CD14-positive monocyte (primary cell): ENCODE measurements around the gene HOXD1. TPM values are rescaled to one million over a fixed set of nuclear protein-coding genes. Genes with fewer than 3 reads are reported as not detected.

Experiments used
- DNase-seq, 3 donors: peaks; one replicate each; pipeline ENCODE4 v3.0.0-alpha.2; 2011 to 2022
- H2AFZ ChIP-seq: 2 replicates; pipeline ENCODE4 v1.6.0; 2012; ENCODE audit warnings: mild to moderate bottlenecking, low read depth, low read length, inconsistent platforms; ENCODE audit not compliant: insufficient read depth, poor library complexity, severe bottlenecking
- H3K27ac ChIP-seq, 2 donors: 1 replicate in 1 of 2; 2 replicates in 1 of 2; pipeline ENCODE4 v1.5.1; 2012 to 2013; ENCODE audit warnings: low read length in 2 of 2, control low read depth in 1 of 2, inconsistent platforms in 1 of 2, low read depth in 1 of 2, mild to moderate bottlenecking in 1 of 2
- H3K27me3 ChIP-seq, 2 donors: one replicate each; pipeline versions ENCODE4 v1.6.0 to v1.6.1; 2011 to 2013; ENCODE audit warnings: low read length in 2 of 2; ENCODE audit not compliant: control insufficient read depth in 2 of 2, insufficient read depth in 2 of 2
- H3K36me3 ChIP-seq, 2 donors: replicated peaks in 1 of 2; 1 replicate in 1 of 2; 2 replicates in 1 of 2; pipeline versions ENCODE4 v1.5.1 to v1.6.1; 2012 to 2013; ENCODE audit warnings: low read length in 2 of 2, control low read depth in 1 of 2, inconsistent platforms in 1 of 2, mild to moderate bottlenecking in 1 of 2; ENCODE audit not compliant: insufficient read depth in 2 of 2, control insufficient read depth in 1 of 2
- H3K4me1 ChIP-seq, 2 donors: 1 replicate in 1 of 2; 2 replicates in 1 of 2; pipeline versions ENCODE4 v1.5.1 to v1.6.1; 2012 to 2013; ENCODE audit warnings: low read length in 2 of 2, control low read depth in 1 of 2, inconsistent platforms in 1 of 2, mild to moderate bottlenecking in 1 of 2, moderate library complexity in 1 of 2; ENCODE audit not compliant: insufficient read depth in 2 of 2, control insufficient read depth in 1 of 2
- H3K4me2 ChIP-seq: replicated peaks from 2 replicates; pipeline ENCODE3; 2012; ENCODE audit warnings: low read length, moderate library complexity, mild to moderate bottlenecking; ENCODE audit not compliant: poor library complexity, severe bottlenecking; ENCODE audit errors: extremely low read depth
- H3K4me3 ChIP-seq, 3 experiments: fragments of 200-600 bp in 1 of 3; sonication (generic) in 1 of 3; replicated peaks in 1 of 3; 1 replicate in 2 of 3; 2 replicates in 1 of 3; pipeline ENCODE4 v1.5.1; 2011 to 2013; ENCODE audit warnings: low read length in 3 of 3, mild to moderate bottlenecking in 3 of 3, control low read depth in 2 of 3, low read depth in 2 of 3, inconsistent platforms in 1 of 3, moderate library complexity in 1 of 3
- H3K79me2 ChIP-seq: 2 replicates; pipeline ENCODE4 v1.6.0; 2012; ENCODE audit warnings: mild to moderate bottlenecking, control low read depth, inconsistent platforms, low read length, moderate library complexity; ENCODE audit not compliant: insufficient read depth
- H3K9ac ChIP-seq: 2 replicates; pipeline ENCODE4 v1.6.0; 2017; ENCODE audit warnings: low read length, mild to moderate bottlenecking; ENCODE audit not compliant: insufficient read depth, poor library complexity, severe bottlenecking
- H3K9me3 ChIP-seq, 2 donors: replicated peaks in 1 of 2; 1 replicate in 1 of 2; 2 replicates in 1 of 2; pipeline versions ENCODE4 v1.5.1 to v1.6.1; 2012 to 2013; ENCODE audit warnings: low read length in 2 of 2, control low read depth in 1 of 2; ENCODE audit not compliant: control insufficient read depth in 1 of 2, insufficient read depth in 1 of 2
- H4K20me1 ChIP-seq: 2 replicates; pipeline ENCODE4 v1.6.0; 2012; ENCODE audit warnings: mild to moderate bottlenecking, low read length, control low read depth, moderate library complexity; ENCODE audit not compliant: insufficient read depth
- H3K27ac Mint-ChIP-seq, 7 donors: one replicate each; pipeline ENCODE4 v1.8.0; 2020; ENCODE audit warnings: mild to moderate bottlenecking in 7 of 7, mixed read lengths in 7 of 7, moderate library complexity in 6 of 7, inconsistent platforms in 2 of 7
- H3K27me3 Mint-ChIP-seq, 3 donors: one replicate each; pipeline ENCODE4 v1.8.0; 2021 to 2022; ENCODE audit warnings: low read depth in 3 of 3, mild to moderate bottlenecking in 3 of 3, mixed read lengths in 3 of 3, moderate library complexity in 3 of 3, inconsistent platforms in 1 of 3
- H3K36me3 Mint-ChIP-seq, 2 donors: one replicate each; pipeline ENCODE4 v1.8.0; 2020; ENCODE audit warnings: mixed read lengths in 2 of 2, inconsistent platforms in 1 of 2, mild to moderate bottlenecking in 1 of 2
- H3K4me1 Mint-ChIP-seq: one replicate; pipeline ENCODE4 v1.8.0; 2020; ENCODE audit warnings: mild to moderate bottlenecking, mixed read lengths
- H3K4me3 Mint-ChIP-seq, 2 donors: one replicate each; pipeline ENCODE4 v1.8.0; 2020; ENCODE audit warnings: mild to moderate bottlenecking in 2 of 2, mixed read lengths in 2 of 2, moderate library complexity in 1 of 2
- H3K9me3 Mint-ChIP-seq, 7 donors: one replicate each; pipeline ENCODE4 v1.8.0; 2020 to 2022; ENCODE audit warnings: mixed read lengths in 7 of 7, mild to moderate bottlenecking in 6 of 7, moderate library complexity in 6 of 7, inconsistent platforms in 2 of 7
- WGBS: methylation state at CpG from one replicate; pipeline ENCODE4 v1.1.5; 2013; ENCODE audit warnings: missing lambda C conversion rate; ENCODE audit not compliant: insufficient coverage; 5-methylcytosine and 5-hydroxymethylcytosine counted together
- intact Hi-C, 2 donors: fragments of 100-400 bp; cut with micrococcal nuclease; formaldehyde crosslinking; loops; one replicate each; pipeline versions ENCODE4 v1.15.0 to v1.15.1; 2023
- polyA plus RNA-seq, 3 donors: library from polyadenylated mRNA; depleted of rRNA in 1 of 3; unstranded in 2 of 3; stranded (reverse) in 1 of 3; fragments of 300-500 nt in 2 of 3; fragments of >200 nt in 1 of 3; fragmentation: Illumina TruSeq in 2 of 3; gene quantifications; 1 replicate in 2 of 3; 2 replicates in 1 of 3; pipeline ENCODE4 v1.2.3, GENCODE V29; 2012 to 2021
- TF ChIP-seq, protein P1 (sequence below): fragments of 200-600 bp; IDR thresholded peaks from one replicate; pipeline ENCODE4 v1.8.0; 2022; ENCODE audit warnings: antibody characterized with exemption, mild to moderate bottlenecking

The HOXD1 gene
- polyA plus RNA-seq, 3 donors = not detected

DNA sequence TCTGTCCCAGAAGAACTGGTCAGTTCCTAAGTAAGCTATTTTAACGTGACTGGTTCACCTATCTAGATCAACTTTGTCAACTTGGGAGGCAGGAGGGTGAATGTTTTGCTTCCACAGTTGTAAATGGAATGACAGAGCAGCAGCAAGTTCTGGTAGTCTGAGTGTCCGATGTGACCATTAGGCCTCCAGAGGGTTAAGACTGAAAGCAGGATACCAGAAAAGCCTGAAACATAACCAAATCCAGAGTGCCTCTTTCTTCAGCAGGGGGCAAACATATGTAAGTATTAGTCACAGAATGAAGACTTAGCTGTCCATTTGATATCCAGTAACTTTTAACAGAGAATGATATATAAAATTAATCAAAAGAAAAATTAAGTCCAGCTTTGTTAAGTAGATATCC, 22.2 kb upstream of the HOXD1 start:
- H3K4me2 ChIP-seq = no peak overlapping the region
- no peaks in the 10 kb centered on the region for H3K79me2 ChIP-seq
- Mint-ChIP-seq H3K36me3 (peaks cover 0 to 8% of the 10 kb centered on the region in 2 donors), H3K9me3 (peaks cover 0 to 42% (median 26%) of the 10 kb centered on the region in 7 donors), H3K27ac (no peak overlapping the region), H3K4me3 (peak overlapping the region in 1 of 2 donors; percentile 69), H3K27me3 (peaks cover 93 to 100% (median 100%) of the 10 kb centered on the region in 3 donors), H3K4me1 (no peaks in the 10 kb centered on the region)
- H3K36me3 ChIP-seq = no peaks in the 10 kb centered on the region
- DNase-seq = no peak
- TF ChIP-seq, protein P1, sequence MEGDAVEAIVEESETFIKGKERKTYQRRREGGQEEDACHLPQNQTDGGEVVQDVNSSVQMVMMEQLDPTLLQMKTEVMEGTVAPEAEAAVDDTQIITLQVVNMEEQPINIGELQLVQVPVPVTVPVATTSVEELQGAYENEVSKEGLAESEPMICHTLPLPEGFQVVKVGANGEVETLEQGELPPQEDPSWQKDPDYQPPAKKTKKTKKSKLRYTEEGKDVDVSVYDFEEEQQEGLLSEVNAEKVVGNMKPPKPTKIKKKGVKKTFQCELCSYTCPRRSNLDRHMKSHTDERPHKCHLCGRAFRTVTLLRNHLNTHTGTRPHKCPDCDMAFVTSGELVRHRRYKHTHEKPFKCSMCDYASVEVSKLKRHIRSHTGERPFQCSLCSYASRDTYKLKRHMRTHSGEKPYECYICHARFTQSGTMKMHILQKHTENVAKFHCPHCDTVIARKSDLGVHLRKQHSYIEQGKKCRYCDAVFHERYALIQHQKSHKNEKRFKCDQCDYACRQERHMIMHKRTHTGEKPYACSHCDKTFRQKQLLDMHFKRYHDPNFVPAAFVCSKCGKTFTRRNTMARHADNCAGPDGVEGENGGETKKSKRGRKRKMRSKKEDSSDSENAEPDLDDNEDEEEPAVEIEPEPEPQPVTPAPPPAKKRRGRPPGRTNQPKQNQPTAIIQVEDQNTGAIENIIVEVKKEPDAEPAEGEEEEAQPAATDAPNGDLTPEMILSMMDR = no peak
- intact Hi-C loops = no loop called here
- no peak overlapping the region for H3K9ac ChIP-seq
- H3K4me1 ChIP-seq = no peaks in the 10 kb centered on the region
- H3K9me3 ChIP-seq = peaks cover 0 to 40% of the 10 kb centered on the region in 2 donors
- WGBS = 20% methylated on average over 1 of the region's 2 CpGs
- H3K4me3 ChIP-seq = no peak overlapping the region
- H2AFZ ChIP-seq = no peak overlapping the region
- peaks cover 82 to 100% of the 10 kb centered on the region in 2 donors for H3K27me3 ChIP-seq
- no peak overlapping the region for H3K27ac ChIP-seq
- no peaks in the 10 kb centered on the region for H4K20me1 ChIP-seq

GRCh38 chr2:176167398-176167797, 21.1 kb upstream of the HOXD1 start:
- H3K79me2 ChIP-seq = no peaks in the 10 kb centered on the region
- intact Hi-C loops = no loop called here
- no peak overlapping the region for H3K27ac Mint-ChIP-seq
- no peak overlapping the region for H3K9ac ChIP-seq
- no peak overlapping the region for H3K27ac ChIP-seq
- H3K4me3 Mint-ChIP-seq = peak overlapping the region in 1 of 2 donors; percentile 69
- H3K4me3 ChIP-seq = no peak overlapping the region
- peaks cover 0 to 8% of the 10 kb centered on the region in 2 donors for H3K36me3 Mint-ChIP-seq
- TF ChIP-seq, protein P1 = no peak
- peaks cover 83 to 100% of the 10 kb centered on the region in 2 donors for H3K27me3 ChIP-seq
- H3K4me2 ChIP-seq = no peak overlapping the region
- no peaks in the 10 kb centered on the region for H4K20me1 ChIP-seq
- WGBS = no CpG with 5 or more reads among the region's 1 CpG
- peaks cover 0 to 45% (median 26%) of the 10 kb centered on the region in 7 donors for H3K9me3 Mint-ChIP-seq
- peaks cover 92 to 100% (median 100%) of the 10 kb centered on the region in 3 donors for H3K27me3 Mint-ChIP-seq
- no peaks in the 10 kb centered on the region for H3K4me1 ChIP-seq
- no peak overlapping the region for H2AFZ ChIP-seq
- peaks cover 0 to 48% of the 10 kb centered on the region in 2 donors for H3K9me3 ChIP-seq
- no peaks in the 10 kb centered on the region for H3K4me1 Mint-ChIP-seq
- no peaks in the 10 kb centered on the region for H3K36me3 ChIP-seq
- no peak for DNase-seq
